ENCODE measurements around the gene HSPA9.

HSPA9 gene

GRCh38 chr5:138601444-138601843, 26.2 kb upstream of the HSPA9 start:
- DNase-seq (ENCODE audit: low read depth in 1 of 2, low spot score in 1 of 2) = peak in 1 of 2 experiments; percentile 17
- no peak for TF ChIP-seq REST (IDR thresholded peaks at IDR 0.05; ENCODE audit: insufficient replicate concordance, low read depth)
- TF ChIP-seq SPI1 (IDR thresholded peaks at IDR 0.05; ENCODE audit: borderline replicate concordance, low read depth) = no peak
- no peak for TF ChIP-seq CTCF (IDR thresholded peaks at IDR 0.05; ENCODE audit: insufficient read depth, low read length)
- TF ChIP-seq GABPA (IDR thresholded peaks at IDR 0.05; ENCODE audit: low read depth) = no peak
- no peak for TF ChIP-seq POLR2AphosphoS5 (IDR thresholded peaks at IDR 0.05; ENCODE audit: low read depth)
- H3K4me3 ChIP-seq (replicated peaks; ENCODE audit: insufficient read depth, low read length) = no peak overlapping the region
- H3K27me3 ChIP-seq (ENCODE audit: insufficient read depth, poor library complexity, severe bottlenecking) = no peaks in the 10 kb centered on the region
- no peak overlapping the region for H3K27ac ChIP-seq (replicated peaks)

DNA sequence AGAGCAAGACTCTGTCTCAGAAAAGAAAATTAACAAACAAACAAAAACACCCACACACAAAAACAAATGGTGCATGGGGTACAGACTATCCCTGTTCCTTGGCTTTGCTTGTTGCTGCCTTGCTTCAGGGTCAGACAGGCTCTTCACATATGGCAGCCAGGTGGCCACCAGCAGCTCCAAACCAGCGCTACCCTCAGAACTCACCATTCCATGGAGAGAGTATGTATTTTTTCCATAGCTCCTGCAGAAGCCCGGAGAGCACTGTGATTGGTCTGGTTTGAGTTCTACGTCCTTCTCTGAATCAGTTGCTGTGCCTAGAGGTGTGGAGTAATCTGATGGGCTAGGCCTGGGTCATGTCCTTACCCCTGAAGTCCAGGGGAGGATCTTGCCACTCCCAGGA, 25.2 kb upstream of the HSPA9 start:
- TF ChIP-seq REST (IDR thresholded peaks at IDR 0.05; ENCODE audit: insufficient replicate concordance, low read depth) = no peak
- TF ChIP-seq CTCF (IDR thresholded peaks at IDR 0.05; ENCODE audit: insufficient read depth, low read length) = no peak
- TF ChIP-seq POLR2AphosphoS5 (IDR thresholded peaks at IDR 0.05; ENCODE audit: low read depth) = no peak
- Histone ChIP-seq H3K27me3 (ENCODE audit: insufficient read depth, poor library complexity, severe bottlenecking) (no peaks in the 10 kb centered on the region), H3K27ac (replicated peaks) (no peak overlapping the region), H3K4me3 (replicated peaks; ENCODE audit: insufficient read depth, low read length) (no peak overlapping the region)
- no peak for DNase-seq (ENCODE audit: low read depth in 1 of 2, low spot score in 1 of 2)

DNA sequence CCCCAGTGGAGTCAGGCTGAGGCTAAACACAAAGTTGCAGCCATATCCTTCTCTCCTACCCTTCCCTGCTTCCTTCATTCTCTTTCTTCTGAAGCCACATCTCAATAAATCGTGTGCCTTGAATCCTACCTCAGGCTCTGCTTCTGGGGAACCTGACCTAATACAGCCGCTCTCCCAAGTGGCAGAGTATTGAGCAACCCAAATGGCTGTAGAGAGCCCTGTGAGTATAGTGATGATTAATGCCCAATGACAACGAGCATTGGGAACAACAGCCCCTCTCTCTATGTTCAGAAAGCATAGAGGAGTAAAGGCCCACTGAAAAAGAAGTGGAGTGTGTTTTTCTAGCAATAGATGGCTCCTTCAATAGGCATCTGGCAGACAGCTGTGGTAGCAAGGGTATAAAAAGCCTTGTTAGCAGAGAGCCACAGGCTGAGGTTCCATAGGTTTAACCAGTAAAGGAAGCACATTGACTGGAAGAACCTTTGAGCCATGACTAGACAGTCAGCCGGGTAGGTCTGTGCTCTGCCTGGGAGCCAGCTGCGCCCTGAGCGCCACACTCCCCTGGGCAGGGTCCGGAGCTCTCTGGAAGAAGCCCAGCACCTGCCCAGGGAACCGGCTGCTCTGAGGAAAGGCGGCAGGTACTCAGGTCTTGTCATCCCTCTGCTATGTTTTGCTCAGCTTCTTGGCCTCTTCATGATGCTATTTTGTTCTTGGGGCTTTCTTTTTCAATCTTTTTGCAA, 22.6 kb upstream of the HSPA9 start:
- DNase-seq (ENCODE audit: low read depth in 1 of 2, low spot score in 1 of 2) = no peak
- no peaks in the 10 kb centered on the region for H3K27me3 ChIP-seq (ENCODE audit: insufficient read depth, poor library complexity, severe bottlenecking)
- no peak overlapping the region for H3K4me3 ChIP-seq (replicated peaks; ENCODE audit: insufficient read depth, low read length)
- TF ChIP-seq REST (IDR thresholded peaks at IDR 0.05; ENCODE audit: insufficient replicate concordance, low read depth) (no peak), POLR2AphosphoS5 (IDR thresholded peaks at IDR 0.05; ENCODE audit: low read depth) (no peak), SPI1 (IDR thresholded peaks at IDR 0.05; ENCODE audit: borderline replicate concordance, low read depth) (no peak), CTCF (IDR thresholded peaks at IDR 0.05; ENCODE audit: insufficient read depth, low read length) (no peak), GABPA (IDR thresholded peaks at IDR 0.05; ENCODE audit: low read depth) (no peak)
- no peak overlapping the region for H3K27ac ChIP-seq (replicated peaks)

Data from HL-60 (cell line).